Thyroid gland (tissue), 4 donors: ENCODE data around the gene INTS15.

Experiments used
- POLR2A ChIP-seq, 2 donors: fragments of 450-650 bp; IDR thresholded peaks; one replicate each; pipeline ENCODE4 v1.6.1; 2017; ENCODE audit warnings: antibody characterized with exemption in 2 of 2, mild to moderate bottlenecking in 2 of 2, moderate library complexity in 1 of 2
- TF ChIP-seq, protein P1 (sequence below), 6 experiments: fragments of 200-600 bp in 3 of 6; fragments of 450-650 bp in 3 of 6; sonication (generic) in 3 of 6; IDR thresholded peaks; one replicate each; pipeline ENCODE4 v1.5.1; 2016 to 2019; ENCODE audit warnings: antibody characterized with exemption in 6 of 6, mild to moderate bottlenecking in 2 of 6, inconsistent platforms in 1 of 6, moderate library complexity in 1 of 6

DNA sequence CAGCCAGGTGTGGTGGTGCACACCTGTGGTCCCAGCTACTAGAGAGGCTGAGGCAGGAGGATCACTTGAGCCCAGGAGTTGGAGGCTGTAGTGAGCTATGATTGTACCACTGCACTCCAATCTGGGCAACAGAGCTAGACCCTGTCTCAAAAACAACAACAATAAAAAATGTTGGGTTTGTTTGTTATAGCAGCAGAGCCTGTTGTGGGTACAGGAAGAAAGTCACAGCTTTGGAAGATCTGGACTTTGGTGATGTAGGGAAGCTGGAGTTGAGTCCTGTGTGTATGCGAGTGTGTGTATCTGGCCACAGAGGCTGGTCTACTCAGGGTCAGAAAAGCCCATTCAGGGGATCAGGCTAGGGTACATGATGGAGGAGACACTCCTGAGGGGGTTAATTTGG lies 42.4 kb upstream of the INTS15 start:
- TF ChIP-seq, protein P1, sequence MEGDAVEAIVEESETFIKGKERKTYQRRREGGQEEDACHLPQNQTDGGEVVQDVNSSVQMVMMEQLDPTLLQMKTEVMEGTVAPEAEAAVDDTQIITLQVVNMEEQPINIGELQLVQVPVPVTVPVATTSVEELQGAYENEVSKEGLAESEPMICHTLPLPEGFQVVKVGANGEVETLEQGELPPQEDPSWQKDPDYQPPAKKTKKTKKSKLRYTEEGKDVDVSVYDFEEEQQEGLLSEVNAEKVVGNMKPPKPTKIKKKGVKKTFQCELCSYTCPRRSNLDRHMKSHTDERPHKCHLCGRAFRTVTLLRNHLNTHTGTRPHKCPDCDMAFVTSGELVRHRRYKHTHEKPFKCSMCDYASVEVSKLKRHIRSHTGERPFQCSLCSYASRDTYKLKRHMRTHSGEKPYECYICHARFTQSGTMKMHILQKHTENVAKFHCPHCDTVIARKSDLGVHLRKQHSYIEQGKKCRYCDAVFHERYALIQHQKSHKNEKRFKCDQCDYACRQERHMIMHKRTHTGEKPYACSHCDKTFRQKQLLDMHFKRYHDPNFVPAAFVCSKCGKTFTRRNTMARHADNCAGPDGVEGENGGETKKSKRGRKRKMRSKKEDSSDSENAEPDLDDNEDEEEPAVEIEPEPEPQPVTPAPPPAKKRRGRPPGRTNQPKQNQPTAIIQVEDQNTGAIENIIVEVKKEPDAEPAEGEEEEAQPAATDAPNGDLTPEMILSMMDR (IDR thresholded peaks at IDR 0.05): no peak
- no peak for TF ChIP-seq POLR2A (IDR thresholded peaks at IDR 0.05)
